NCI-H2227 (cell line): ENCODE data around the gene OTUB2.

Experiments
- DNase-seq: peaks from one replicate; lab custom pipeline; 2025; ENCODE audit not compliant: unreplicated experiment; lab: John Stamatoyannopoulos, UW

Gene OTUB2

GRCh38 chr14:93996130-93996695 lies 29.9 kb upstream of the OTUB2 start:
- DNase-seq, result no peak

- no peak for DNase-seq
Measured at GRCh38 chr14:93997082-93997481, 29.1 kb upstream of the OTUB2 start, which contains the start of gene CCDC197. CCDC197 (plus strand) TSS chr14:93997301; CDS start chr14:93998132, 831 bp downstream.

- no peak for DNase-seq
Measured at GRCh38 chr14:93997916-93998870, 27.9 kb upstream of the OTUB2 start.

- no peak for DNase-seq
Measured at GRCh38 chr14:93998871-93999403, 27.2 kb upstream of the OTUB2 start.

- no peak for DNase-seq
Measured at GRCh38 chr14:93999573-93999972, 26.6 kb upstream of the OTUB2 start.

- no peak for DNase-seq
Measured at GRCh38 chr14:94000267-94000666, 25.9 kb upstream of the OTUB2 start.

GRCh38 chr14:94001016-94001415 lies 25.1 kb upstream of the OTUB2 start:
- DNase-seq, result no peak

- peak; percentile 68 for DNase-seq
Measured at GRCh38 chr14:94001501-94002396, 24.4 kb upstream of the OTUB2 start.

- no peak for DNase-seq
Measured at GRCh38 chr14:94003397-94003796, 22.7 kb upstream of the OTUB2 start.

GRCh38 chr14:94004015-94004414 lies 22.1 kb upstream of the OTUB2 start:
- DNase-seq, result no peak

- DNase-seq, result no peak
Measured at GRCh38 chr14:94005324-94006073, 20.6 kb upstream of the OTUB2 start.

- no peak for DNase-seq
Measured at GRCh38 chr14:94008234-94008633, 17.9 kb upstream of the OTUB2 start.

- DNase-seq, result no peak
Measured at GRCh38 chr14:94009767-94010166, 16.4 kb upstream of the OTUB2 start.

GRCh38 chr14:94010625-94011024 lies 15.5 kb upstream of the OTUB2 start:
- no peak for DNase-seq

- DNase-seq, result peak; percentile 14
Measured at GRCh38 chr14:94011795-94012194, 14.3 kb upstream of the OTUB2 start.

- no peak for DNase-seq
Measured at GRCh38 chr14:94014382-94014781, 11.8 kb upstream of the OTUB2 start.

GRCh38 chr14:94015223-94015622 lies 10.9 kb upstream of the OTUB2 start:
- DNase-seq, result no peak

- no peak for DNase-seq
Measured at GRCh38 chr14:94016446-94016976, 9.6 kb upstream of the OTUB2 start.

- DNase-seq, result no peak
Measured at GRCh38 chr14:94018308-94018707, 7.8 kb upstream of the OTUB2 start.

- DNase-seq, result no peak
Measured at GRCh38 chr14:94019329-94019728, 6.8 kb upstream of the OTUB2 start.
